ENCODE data around the gene MIGA2. TPM values are rescaled to one million over a fixed set of nuclear protein-coding genes. Genes with fewer than 3 reads are reported as not detected.

Gene MIGA2
- total and polyA plus RNA-seq, 2 of the 4 experiments (the other 2 are of a cell fraction), result 12.5 to 25.3 TPM

- Histone ChIP-seq H2BK120ac (ENCODE audit: low read depth, low read length) (no peak overlapping the region), H3K4me1 (ENCODE audit: control insufficient read depth, insufficient read depth, low read length) (no peaks in the 10 kb centered on the region), H3K4me3 (ENCODE audit: insufficient read depth, low read depth, low read length) (no peak overlapping the region), H3K27me3 (ENCODE audit: control insufficient read depth, insufficient read depth, low read length) (no peaks in the 10 kb centered on the region), H3K18ac (ENCODE audit: low read depth, low read length) (no peak overlapping the region), H4K8ac (ENCODE audit: low read depth in 2 of 2, low read length in 2 of 2) (no peak overlapping the region), H3K27ac (ENCODE audit: insufficient read depth, low read length) (no peak overlapping the region), H4K20me1 (ENCODE audit: insufficient read depth, low read length) (no peaks in the 10 kb centered on the region), H3K56ac (ENCODE audit: extremely low read depth, insufficient read depth, low read length) (no peak overlapping the region), H3K79me1 (ENCODE audit: low read depth in 1 of 2, low read length in 2 of 2) (peaks cover 4 to 18% of the 10 kb centered on the region in 2 experiments; a peak in 3 of 4 replicates), H2AK5ac (ENCODE audit: low read depth, low read length) (no peak overlapping the region), H3K4me2 (ENCODE audit: low read depth, low read length) (no peak overlapping the region), H2AFZ (replicated peaks; ENCODE audit: low read length, poor library complexity) (no peak overlapping the region), H4K91ac (ENCODE audit: insufficient read depth, low read depth, low read length) (no peak overlapping the region), H3K9me3 (ENCODE audit: control insufficient read depth, insufficient read depth, low read length) (no peaks in the 10 kb centered on the region), H3K9me1 (ENCODE audit: insufficient read depth, low read length) (no peaks in the 10 kb centered on the region), H3K4ac (ENCODE audit: low read depth, low read length) (no peak overlapping the region), H2BK20ac (ENCODE audit: low read depth, low read length) (no peak overlapping the region), H3K9ac (ENCODE audit: low read depth, low read length) (no peak overlapping the region), H2BK5ac (ENCODE audit: low read depth, low read length, poor library complexity, severe bottlenecking) (no peak overlapping the region), H3K36me3 (ENCODE audit: control insufficient read depth, insufficient read depth, low read length) (peaks cover 30% of the 10 kb centered on the region), H3K14ac (replicated peaks; ENCODE audit: low read depth, low read length) (no peak overlapping the region), H2BK15ac (ENCODE audit: low read depth, low read length) (no peak overlapping the region), H2AK9ac (replicated peaks; ENCODE audit: low read depth, low read length, poor library complexity) (no peak overlapping the region), H4K5ac (ENCODE audit: low read depth, low read length) (no peak overlapping the region), H3K23ac (ENCODE audit: low read depth, low read length) (no peak overlapping the region)
- in situ Hi-C loops (cut with MboI; ENCODE audit: low sequenced_read_pairs) (no loop called here), intact Hi-C loops (cut with micrococcal nuclease) (no loop called here), dilution Hi-C loops (cut with HindIII; ENCODE audit: low sequenced_read_pairs, unreplicated experiment) (no loop called here)
- TF ChIP-seq CTCF (conservative IDR thresholded peaks at IDR 0.05; ENCODE audit: low read depth, low read length) (no peak), CHD1 (IDR thresholded peaks at IDR 0.05; ENCODE audit: low read depth, low read length) (no peak), RAD21 (IDR thresholded peaks at IDR 0.05; ENCODE audit: low read length) (no peak), BHLHE40 (IDR thresholded peaks at IDR 0.05; ENCODE audit: low read depth, low read length) (no peak), MAZ (IDR thresholded peaks at IDR 0.05; ENCODE audit: borderline replicate concordance, low read depth, low read length) (no peak), RCOR1 (IDR thresholded peaks at IDR 0.05; ENCODE audit: insufficient replicate concordance, low read length) (no peak), MAFK (IDR thresholded peaks at IDR 0.05; ENCODE audit: low read depth, low read length) (no peak), CEBPB (IDR thresholded peaks at IDR 0.05; ENCODE audit: low read depth, low read length) (no peak), NFE2L2 (IDR thresholded peaks at IDR 0.05; ENCODE audit: low read depth, low read length) (no peak), FOS (IDR thresholded peaks at IDR 0.05; ENCODE audit: low read depth, low read length) (no peak)
- DNase-seq (no peak), ATAC-seq (ENCODE audit: low read depth) (no peak)
- WGBS, 2 experiments (ENCODE audit: extremely low coverage in 2 of 2, insufficient read length in 1 of 2), result no CpG with 5 or more reads among the region's 11 CpGs
- ChIA-PET POLR2A (ENCODE audit: unreplicated experiment) (no interaction called here), CTCF (no interaction called here)
- no TSS peak for BruUV-seq (replicated peaks)
These were observed 67.6 kb downstream of the MIGA2 start for GRCh38 chr9:129104051-129104450.

Measured in IMR-90 (cell line).